ENCODE data around the gene STK35. TPM values are rescaled to one million over a fixed set of nuclear protein-coding genes. Genes with fewer than 3 reads are reported as not detected.

Gene STK35
- total and polyA plus RNA-seq, 7 donors: 2.5 to 8.3 (median 4.8) TPM

- Histone ChIP-seq H3K4me3 (no peak overlapping the region), H3K27ac (no peak overlapping the region), H3K36me3 (ENCODE audit: insufficient read depth in 1 of 2, low read depth in 1 of 2) (no peaks in the 10 kb centered on the region), H3K4me1 (no peaks in the 10 kb centered on the region), H3K27me3 (ENCODE audit: insufficient read depth in 3 of 3, low read length in 2 of 3) (peaks cover 0 to 9% (median 3%) of the 10 kb centered on the region in 3 donors), H3K9me3 (no peaks in the 10 kb centered on the region)
- DNase-seq (no peak), ATAC-seq (no peak)
- no peak for TF ChIP-seq CTCF (IDR thresholded peaks at IDR 0.05)
- 52 to 62% (median 56%) methylated on average over 5 of the region's 5 CpGs for WGBS, 3 donors
- intact Hi-C loops (cut with DNase I): no loop called here
Observed at GRCh38 chr20:2195614-2196013, 94.0 kb downstream of the STK35 start.

GRCh38 chr20:2197166-2197565, 95.5 kb downstream of the STK35 start:
- Histone ChIP-seq H3K4me1 (no peaks in the 10 kb centered on the region), H3K27me3 (ENCODE audit: insufficient read depth in 3 of 3, low read length in 2 of 3) (peaks cover 0 to 9% (median 1%) of the 10 kb centered on the region in 3 donors), H3K36me3 (ENCODE audit: insufficient read depth in 1 of 2, low read depth in 1 of 2) (no peaks in the 10 kb centered on the region), H3K4me3 (no peak overlapping the region), H3K9me3 (no peaks in the 10 kb centered on the region), H3K27ac (no peak overlapping the region)
- no peak for ATAC-seq
- no peak for TF ChIP-seq CTCF (IDR thresholded peaks at IDR 0.05)
- intact Hi-C loops (cut with DNase I): no loop called here
- no peak for DNase-seq
- 30 to 48% (median 43%) methylated on average over 7 of the region's 7 CpGs for WGBS, 3 donors

Other genes with a start within 250 kb of the STK35 start
- gene SIRPA, start 206.4 kb upstream of the STK35 start, total RNA-seq: 10 to 100 TPM; 14.9 to 42.9 (median 22.7) TPM
- 10 to 100 TPM in 2 of 3 donors, 1 to 10 TPM in 1; 6.2 to 15.5 (median 14.3) TPM for gene SIRPA, start 206.4 kb upstream of the STK35 start, polyA plus RNA-seq
- gene PDYN, start 107.8 kb upstream of the STK35 start, total RNA-seq: not detected
- gene PDYN, start 107.8 kb upstream of the STK35 start, polyA plus RNA-seq: not detected
- under 1 TPM in 1 of 4 donors, not detected in 3; 0.11 TPM for gene TGM3, start 194.2 kb downstream of the STK35 start, total RNA-seq
- under 1 TPM in 2 of 3 donors, not detected in 1; 0.07 to 0.14 TPM for gene TGM3, start 194.2 kb downstream of the STK35 start, polyA plus RNA-seq

All from psoas muscle (tissue), 8 donors.